HG03175 (cell line): Measurements from ENCODE around the gene XCR1.
"Not testable (repeated sequence)": the region's sequence is repeated elsewhere in the genome, so short reads cannot be mapped to it uniquely, and the experiment has no call there.

ENCODE experiments used
- ATAC-seq: cut with Tn5 transposase; IDR thresholded peaks from one replicate; pipeline ENCODE4 v1.9.1; 2021; ENCODE audit warnings: mild to moderate bottlenecking, moderate library complexity; ENCODE audit not compliant: unreplicated experiment

The XCR1 gene

DNA sequence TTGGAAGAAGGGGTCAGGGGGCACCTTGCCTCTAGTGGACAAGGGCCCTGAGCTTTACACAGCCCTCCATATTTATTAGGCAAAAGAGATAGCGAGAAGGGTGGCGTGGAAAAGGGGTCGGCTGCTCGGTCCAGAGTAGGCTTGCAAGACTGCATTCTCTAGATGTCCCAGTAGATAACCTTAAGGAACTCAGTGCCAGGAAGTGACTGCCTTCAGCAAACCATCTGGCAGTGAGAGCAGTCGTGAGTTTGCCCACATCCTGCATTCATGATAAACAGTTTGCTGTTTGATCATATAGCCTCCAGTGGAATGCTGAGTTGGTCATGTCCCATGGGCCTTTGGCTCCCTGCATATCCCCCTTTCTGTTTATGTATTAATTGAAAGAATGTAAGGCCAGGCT, 18.9 kb upstream of the XCR1 start:
- not testable (repeated sequence) for ATAC-seq

DNA sequence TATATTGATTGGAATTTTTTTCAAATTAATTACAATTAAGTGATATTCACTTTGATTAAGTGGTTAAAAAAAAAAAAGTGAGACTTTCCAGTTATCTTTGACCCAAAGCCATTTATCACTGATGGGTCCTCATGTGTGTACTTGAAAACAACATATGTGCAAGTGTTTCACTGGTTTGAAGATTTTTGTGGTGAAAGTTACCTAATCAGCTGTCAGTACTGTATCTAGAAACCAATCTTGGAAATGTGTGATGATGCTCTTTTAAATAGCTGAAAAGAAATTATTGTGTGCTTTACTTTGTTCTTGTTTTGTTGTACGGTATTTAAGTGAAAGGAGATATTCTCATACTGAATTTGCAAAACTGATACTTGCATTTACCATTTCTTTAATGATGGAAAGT, 11.6 kb upstream of the XCR1 start:
- no peak for ATAC-seq

DNA sequence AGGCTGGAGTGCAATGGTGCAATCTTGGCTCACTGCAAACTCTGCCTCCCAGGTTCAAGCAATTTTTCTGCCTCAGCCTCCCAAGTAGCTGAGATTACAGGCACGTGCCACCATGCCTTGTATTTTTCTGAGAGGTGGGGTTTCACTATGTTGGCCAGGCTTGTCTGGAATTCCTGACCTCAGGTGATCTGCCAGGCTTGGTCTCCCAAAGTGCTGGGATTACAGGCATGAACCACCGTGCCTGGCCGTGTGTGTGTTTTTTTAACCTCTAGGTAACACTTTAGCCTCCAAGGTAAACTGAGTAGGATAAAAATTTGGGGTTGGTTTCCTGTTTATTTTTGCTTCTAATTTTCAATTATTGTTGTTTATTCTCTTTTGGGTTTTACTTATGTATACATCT, 10.8 kb upstream of the XCR1 start:
- ATAC-seq: not testable (repeated sequence)

DNA sequence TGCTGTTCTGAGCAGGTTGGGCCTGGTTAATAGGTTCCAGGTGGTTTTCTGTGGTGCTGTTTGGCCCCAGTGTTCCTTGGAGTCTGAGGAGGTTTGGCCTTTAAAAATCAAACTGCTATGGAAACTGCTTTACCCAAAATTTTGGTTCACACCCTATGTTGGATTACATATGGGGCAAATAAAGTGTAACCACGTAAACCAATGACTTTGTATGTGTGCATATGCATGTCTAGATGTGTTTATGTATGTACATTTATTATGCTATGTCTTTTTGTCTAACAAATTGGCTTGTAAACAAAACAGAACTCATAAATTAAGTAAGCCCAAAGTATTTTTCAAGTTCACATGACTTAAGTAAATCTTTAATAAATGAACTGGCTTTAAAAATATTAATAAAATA, 8.9 kb upstream of the XCR1 start:
- ATAC-seq: no peak

DNA sequence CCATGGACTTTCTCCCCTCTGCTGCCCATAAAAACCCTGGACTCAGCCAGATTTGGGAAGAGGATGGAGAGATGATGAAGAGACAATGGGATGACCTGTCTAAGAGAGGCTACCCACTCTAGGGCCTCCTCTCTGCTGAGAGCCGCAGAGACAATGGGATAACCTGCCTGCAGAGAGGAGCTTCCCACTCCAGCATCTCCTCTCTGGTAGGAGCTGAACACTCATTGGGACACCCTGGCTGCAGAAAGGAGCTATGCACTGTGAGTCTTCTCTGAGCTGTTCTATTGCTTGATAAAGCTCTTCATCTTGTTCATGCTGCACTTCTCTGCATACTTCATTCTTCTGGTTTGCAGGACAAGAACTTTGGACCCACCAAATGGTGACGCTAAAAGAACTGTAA, 4.5 kb upstream of the XCR1 start:
- ATAC-seq: no peak

DNA sequence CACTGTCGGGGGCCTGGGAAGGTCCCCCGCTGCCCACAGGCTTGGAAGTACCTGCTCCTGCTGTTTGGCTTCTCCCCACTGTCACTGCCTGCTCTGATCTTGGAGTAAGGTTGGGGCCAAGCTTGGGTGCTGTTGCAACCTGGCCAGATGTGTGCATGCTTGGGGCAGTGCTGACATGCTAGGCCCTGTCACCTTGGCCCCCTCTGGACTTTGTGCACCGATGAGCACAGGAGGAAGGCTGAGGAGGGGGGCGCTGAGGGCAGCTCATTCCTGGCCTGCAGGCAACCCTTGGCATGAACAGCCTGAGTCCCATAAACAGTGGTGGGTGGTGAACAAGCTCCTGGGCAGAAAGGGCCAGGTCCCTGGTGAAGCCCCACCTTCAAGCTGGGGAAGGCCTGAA, 4.0 kb upstream of the XCR1 start:
- no peak for ATAC-seq

DNA sequence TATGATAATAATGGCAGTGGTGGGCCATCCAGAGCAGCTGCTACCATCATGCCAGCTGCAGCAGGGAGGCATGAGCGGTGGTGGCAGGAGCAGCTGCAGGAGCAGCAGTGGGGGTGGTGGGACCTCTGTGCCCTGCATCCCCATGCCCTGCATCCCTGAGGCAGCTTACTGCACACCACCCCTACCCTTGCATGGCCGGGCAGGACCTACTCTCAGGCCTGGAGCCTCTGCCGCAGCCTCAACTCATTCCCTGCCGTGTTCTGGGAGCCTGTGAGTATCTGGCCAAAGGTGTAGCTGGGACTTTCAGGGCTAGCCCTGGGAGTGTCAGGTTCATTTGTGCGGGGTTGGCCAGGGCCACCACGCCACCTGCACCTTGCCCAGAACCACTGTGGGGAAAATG, 3.3 kb upstream of the XCR1 start:
- ATAC-seq: no peak

DNA sequence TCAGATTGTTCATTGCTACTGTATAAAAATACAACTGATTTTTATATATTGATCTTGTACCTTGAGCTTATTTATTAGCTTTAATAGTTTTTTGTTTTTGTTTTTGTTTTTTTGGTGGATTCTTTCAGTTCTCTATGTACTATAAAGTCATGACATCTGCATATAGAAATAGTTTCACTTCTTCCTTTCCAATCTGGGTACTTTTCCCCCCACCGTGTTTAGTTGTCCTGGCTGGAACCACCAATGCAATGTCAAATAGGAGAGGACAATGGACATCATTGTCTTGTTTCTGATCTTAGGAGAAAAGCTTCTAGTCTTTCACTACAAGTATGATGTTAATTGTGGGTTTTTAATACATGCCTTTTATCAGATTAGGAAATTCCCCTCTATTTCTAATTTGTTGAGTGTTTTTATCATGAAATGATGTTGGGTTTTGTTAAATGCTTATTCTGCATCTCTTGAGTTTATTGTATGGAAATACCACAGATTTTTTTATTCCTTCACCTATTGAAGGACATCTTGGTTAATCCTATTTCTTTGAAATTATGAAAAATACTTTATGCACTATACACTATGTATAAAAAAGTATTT, 2.8 kb upstream of the XCR1 start:
- no peak for ATAC-seq

DNA sequence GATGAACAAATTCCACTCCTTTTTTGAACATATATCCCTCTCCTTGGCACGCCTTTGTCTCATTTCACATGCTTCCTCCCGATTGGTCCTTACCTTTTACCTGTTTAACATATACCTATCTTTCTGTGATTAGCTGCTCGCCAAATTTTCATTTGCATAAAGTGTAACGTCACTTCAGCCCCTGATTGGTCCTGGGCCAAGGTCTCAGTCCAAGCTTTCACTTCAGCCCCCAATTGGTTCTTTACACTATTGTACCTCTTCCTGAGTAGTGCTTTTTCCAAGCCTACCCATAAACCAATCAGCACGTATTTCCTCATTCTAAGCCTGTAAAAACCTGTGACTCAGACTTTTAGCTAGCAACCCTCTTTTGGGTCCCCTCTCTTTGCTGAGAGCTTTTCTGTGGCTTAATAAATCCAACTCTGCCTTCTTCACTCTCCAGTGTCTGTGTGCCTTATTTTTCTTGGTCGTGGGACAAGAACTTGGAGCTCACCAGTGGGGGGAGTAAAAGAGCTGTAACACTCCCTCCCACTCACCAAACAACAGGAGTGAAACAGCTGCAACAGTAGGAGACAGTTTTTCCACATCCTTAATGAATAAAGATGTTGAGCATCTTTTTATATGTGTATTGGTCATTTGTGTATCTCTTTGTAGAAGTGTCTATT, 584 bp upstream of the XCR1 start:
- ATAC-seq: no peak

DNA sequence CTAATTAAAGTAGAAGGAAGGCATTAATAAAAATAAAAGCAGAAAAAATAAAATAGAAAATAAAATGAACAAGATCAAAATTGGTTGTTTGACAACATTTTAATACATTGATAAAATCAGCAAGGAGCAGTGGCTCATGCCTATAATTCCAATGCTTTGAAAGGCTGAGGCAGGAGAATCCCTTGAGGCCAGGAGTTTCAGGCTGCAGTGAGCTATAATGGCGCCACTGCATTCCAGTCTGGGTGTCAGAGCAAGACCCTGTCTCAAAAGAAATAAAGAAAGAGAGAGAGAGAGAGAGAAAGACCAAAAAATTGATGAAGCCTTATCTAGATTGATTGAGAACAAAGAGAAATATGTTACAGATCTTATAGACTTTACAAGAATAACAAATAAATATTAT, 2.1 kb downstream of the XCR1 start:
- no peak for ATAC-seq

DNA sequence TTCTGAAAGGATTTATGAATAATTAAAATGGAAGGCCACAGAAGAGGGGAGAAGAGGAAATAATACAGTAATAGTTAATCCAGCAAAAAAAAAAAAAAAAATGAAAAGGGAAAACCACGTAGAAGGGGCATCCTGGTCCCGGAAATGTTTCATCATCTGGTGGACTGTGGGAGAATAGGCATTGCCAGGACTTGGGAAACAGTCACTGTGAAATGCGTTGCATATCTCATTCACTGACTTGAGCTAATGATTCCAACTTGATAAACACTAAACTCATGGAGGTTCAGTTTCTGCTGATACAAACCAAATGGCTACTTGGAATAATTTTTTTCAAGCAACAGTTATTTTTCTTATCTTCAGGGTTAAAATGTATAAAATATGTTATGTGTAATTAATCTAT, 3.2 kb downstream of the XCR1 start:
- ATAC-seq: no peak

DNA sequence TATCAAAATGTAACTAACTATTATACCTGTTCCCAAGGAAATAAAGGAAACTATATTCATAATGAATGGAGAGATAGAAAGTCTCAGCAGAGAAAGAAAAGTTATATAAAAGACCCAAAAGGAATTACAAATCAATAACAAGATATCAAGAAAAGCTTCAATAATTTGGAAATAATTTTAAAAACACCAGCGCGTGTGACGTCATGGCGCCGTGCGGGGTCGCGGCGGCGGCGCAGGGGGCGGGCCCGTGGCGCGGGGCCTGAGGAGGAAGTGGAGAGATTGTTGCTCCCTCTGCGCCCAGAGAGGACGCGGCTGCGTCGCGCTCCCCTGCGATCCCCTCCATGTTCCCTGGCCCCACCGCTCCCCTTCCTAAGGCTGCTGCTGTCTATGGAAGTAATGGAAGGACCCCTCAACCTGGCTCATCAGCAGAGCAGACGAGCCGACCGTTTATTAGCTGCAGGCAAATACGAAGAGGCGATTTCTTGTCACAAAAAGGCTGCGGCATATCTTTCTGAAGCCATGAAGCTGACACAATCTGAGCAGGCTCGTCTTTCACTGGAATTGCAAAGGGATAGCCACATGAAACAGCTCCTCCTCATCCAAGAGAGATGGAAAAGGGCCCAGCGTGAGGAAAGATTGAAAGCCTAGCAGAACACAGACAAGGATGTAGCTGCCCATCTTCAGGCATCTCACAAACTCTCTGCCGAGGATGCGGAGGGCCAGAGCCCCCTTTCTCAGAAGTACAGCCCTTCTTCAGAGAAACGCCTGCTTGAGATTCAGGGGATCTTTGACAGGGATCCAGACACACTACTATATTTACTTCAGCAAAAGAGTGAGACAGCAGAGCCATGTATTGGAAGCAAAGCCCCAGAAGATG, 4.1 kb downstream of the XCR1 start:
- no peak for ATAC-seq

DNA sequence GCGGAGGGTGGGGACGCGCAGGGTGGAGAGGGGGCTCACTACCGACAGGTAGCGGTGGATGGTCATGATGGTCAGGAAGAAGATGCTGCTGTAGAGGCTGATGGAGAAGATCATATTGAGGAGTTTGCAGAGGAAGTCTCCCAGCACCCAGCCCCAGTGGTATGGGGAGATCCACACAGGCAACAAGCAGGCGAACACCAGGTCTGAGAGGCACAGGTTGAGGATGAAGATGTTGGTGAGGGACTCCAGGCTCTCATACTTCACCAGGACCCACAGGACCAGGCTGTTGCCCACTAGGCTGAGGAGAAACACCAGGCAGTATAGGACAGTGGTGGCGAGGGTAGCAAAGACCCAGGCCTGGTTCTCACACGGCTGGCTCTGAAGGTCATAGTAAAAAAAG, 5.8 kb downstream of the XCR1 start:
- ATAC-seq: no peak

DNA sequence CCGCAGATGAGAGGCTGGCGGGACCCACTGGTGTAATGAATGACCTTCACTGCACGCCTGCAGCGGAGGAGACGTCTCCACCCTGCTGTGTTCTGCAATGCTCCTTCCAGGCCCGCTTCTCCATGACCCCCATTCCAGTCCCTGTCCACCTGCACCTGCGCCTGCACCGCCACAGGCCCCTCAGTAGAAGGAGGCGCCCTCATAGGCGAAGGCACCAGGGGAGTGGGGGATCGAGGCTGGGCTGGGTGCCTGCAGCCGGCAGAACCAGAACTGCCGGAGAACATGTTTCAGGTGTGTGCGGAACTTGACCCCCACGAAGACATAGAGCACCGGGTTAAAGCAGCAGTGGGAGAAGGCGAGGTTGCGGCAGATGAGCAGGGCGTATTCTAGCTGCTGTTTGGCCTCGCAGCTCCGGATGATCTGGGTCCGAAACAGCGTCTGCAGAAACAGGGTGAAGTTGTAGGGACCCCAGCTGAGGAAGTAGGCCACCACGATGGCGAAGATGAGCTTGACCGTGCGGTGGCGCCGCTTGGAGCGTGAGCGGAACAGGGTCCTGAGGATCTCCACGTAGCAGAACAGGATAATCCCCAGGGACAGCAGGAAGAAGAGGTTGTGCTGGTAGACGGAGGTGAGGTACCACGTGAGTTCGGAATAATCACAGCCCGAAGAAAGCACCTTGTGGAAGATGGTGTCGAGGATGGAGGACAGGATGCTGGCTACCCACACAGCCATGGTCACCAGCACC, 6.3 kb downstream of the XCR1 start:
- ATAC-seq: no peak

DNA sequence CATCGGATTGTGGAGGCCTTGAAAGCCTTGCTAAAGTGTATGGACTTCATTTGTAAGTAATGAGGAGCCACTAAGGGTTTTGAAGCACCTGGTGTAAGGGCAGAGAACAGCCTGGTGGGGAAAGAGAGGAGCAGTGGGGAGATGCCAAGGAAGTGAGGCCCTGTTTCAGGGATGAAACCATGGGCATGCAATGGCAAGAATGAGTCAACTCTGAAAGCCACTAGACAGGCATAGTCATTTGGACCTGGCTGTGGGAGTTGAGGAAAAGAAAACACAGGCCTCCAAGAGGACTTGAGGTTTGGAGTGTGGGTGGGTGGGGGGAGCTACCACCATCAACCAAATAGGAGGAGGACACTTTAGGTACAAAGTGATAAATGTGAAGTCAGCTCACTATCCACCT, 7.6 kb downstream of the XCR1 start:
- no peak for ATAC-seq

DNA sequence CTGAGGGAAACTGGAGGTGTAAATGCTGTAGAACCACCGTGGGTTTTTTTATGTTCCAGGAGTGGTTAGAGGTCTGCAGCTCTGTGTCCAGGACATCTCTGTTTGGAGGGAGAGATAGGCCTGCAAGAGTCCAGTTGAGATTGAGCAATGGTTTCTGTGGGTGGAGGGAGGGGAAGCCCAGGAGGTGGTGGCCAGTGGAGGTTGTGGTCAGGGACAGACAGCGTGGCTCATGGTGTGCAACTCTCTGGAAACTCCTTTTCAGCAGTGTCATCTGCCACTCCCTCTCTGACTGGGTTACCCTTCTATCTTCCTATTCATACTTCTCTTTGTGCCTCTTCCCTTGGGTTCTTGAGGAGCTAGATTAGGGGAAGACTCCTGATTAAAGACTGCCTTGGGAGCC, 9.6 kb downstream of the XCR1 start:
- no peak for ATAC-seq

DNA sequence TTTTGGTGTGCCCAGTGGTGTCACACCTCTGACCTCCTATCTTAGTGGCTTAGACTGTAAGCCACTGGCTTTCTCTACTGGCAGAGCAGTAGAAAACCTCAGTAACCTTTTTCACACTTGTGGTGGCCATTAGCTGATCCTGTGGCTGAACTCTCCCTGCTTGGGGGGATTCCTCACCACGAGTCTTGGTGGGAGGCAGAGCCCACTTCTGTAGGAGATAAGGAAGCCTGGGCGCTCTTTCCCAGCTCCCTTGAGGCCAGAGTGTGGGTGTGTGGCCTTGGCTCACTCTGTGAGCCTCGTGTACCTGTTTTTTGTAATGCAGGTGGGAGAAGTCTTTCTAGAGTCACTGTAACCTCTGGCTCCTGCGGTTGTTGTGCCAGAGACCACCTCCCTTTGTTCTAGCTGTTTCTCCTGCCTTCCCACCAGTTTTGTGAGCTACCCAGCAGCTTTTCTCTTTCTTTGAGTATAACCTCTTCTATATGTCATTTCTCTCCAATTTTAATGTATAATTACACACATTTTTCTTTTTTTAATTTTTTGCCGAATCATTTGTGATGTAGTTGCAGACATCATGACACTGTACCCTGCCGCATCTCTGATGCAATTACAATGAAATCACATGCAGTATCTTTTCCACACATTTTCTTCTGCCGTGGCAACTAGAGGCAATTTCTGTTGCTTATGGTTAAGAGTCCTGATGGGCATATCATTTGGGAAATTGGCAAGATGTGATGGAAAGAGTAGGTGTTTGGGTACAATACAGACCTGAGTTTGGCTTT, 13.8 kb downstream of the XCR1 start:
- ATAC-seq: no peak

DNA sequence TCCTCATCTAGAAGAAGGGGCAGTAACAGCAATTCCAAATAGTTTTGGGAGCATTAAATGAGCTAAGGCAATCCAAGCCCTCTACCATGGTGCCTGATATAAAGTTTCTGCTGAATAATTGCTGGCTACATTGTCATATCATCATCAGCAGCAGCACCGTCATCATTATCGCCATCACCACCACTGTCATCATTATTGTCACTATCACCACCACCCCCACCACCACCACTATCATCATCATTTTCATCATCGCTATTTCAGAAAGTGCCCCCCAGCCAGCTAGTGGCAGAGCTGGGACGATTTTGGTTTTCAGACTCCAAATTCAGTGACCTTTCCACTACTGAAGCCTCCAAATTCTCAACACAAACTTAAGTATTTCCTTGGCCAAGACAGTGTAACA, 15.0 kb downstream of the XCR1 start:
- no peak for ATAC-seq

DNA sequence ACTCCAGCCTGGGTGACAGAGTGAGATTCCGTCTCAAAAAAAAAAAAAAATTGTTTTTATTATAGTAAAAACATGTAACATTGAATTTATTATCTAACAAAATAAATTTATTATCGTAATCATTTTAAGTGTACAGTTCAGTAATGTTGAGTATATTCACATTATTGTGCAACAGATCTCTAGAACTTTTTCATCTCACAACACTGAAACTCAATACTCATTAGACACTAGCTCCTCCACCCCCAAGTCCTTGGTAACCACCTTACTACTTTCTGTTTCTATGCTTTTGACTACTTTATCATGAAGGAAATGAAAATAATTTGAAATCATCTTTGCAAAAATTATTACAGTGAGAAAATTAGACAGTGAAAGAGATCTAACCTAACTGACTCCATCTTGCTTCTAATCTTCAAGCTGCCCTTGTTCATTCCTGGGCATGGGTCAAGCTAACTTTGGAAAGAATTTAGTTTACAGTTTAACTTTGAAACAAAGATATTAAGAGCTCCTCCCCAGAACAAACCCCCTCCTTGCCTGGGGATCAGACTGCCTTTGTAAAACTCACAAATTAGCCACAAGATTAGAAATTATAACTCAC, 16.7 kb downstream of the XCR1 start:
- no peak for ATAC-seq

DNA sequence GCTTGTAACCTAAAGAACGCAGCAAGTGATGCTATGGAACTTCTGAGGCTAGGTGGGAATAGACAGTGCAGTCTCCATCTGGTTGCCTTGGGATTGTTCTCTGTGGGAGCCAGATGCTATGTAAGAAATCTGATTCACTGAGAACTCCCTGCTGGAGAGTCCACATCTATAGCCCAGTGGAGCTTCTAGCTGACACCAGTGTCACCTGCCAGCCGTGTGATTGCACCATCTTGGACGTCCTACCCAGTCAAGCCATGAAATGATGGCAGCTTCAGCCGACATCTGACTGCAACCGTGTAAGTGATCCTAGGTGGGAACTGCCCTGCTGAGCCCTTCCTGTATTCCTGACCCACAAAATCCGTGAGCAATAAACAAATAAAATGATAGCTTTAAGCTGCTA, 19.2 kb downstream of the XCR1 start:
- ATAC-seq: no peak
